Fibroblast of peridontal ligament (primary cell): ENCODE data around the gene ERGIC1.

Experiments used
- DNase-seq: peaks from one replicate; pipeline ENCODE4 v3.0.0-alpha.2; 2010; ENCODE audit errors: extremely low read depth

ERGIC1 gene

GRCh38 chr5:172828911-172829431 is 5.1 kb upstream of the ERGIC1 start:
- peak; percentile 34 for DNase-seq

- DNase-seq, result no peak
These were observed 3.7 kb upstream of the ERGIC1 start for GRCh38 chr5:172830275-172830799.

GRCh38 chr5:172830876-172831662 is 3.0 kb upstream of the ERGIC1 start:
- peak; percentile 91 for DNase-seq

- DNase-seq, result no peak
These were observed 1.4 kb upstream of the ERGIC1 start for GRCh38 chr5:172832383-172833315.

- DNase-seq, result no peak
These were observed 722 bp upstream of the ERGIC1 start for GRCh38 chr5:172833372-172833685.

- DNase-seq, result no peak
These were observed 601 bp downstream of the ERGIC1 start for GRCh38 chr5:172834415-172835289.

- no peak for DNase-seq
These were observed 1.4 kb downstream of the ERGIC1 start for GRCh38 chr5:172835290-172835993.

GRCh38 chr5:172835994-172836356 is 1.9 kb downstream of the ERGIC1 start:
- DNase-seq, result no peak

- no peak for DNase-seq
These were observed 3.6 kb downstream of the ERGIC1 start for GRCh38 chr5:172837640-172838039.

- DNase-seq, result no peak
These were observed 4.3 kb downstream of the ERGIC1 start for GRCh38 chr5:172838151-172838875.

- DNase-seq, result peak; percentile 36
These were observed 5.8 kb downstream of the ERGIC1 start for GRCh38 chr5:172839669-172840431.

GRCh38 chr5:172840432-172841154 is 6.5 kb downstream of the ERGIC1 start:
- no peak for DNase-seq

GRCh38 chr5:172841256-172841655 is 7.2 kb downstream of the ERGIC1 start:
- no peak for DNase-seq

- no peak for DNase-seq
These were observed 9.9 kb downstream of the ERGIC1 start for GRCh38 chr5:172843825-172844576.

GRCh38 chr5:172844577-172844838 is 10.5 kb downstream of the ERGIC1 start:
- no peak for DNase-seq

- DNase-seq, result no peak
These were observed 11.1 kb downstream of the ERGIC1 start for GRCh38 chr5:172845154-172845553.

- DNase-seq, result no peak
These were observed 11.5 kb downstream of the ERGIC1 start for GRCh38 chr5:172845576-172845975.

- DNase-seq, result no peak
These were observed 12.2 kb downstream of the ERGIC1 start for GRCh38 chr5:172846249-172846648.
